ENCODE data around the gene DNAJC24. TPM values are rescaled to one million over a fixed set of nuclear protein-coding genes. Genes with fewer than 3 reads are reported as not detected.

Gene DNAJC24
- total RNA-seq, 1 experiment from 2014 or later = 18.3 TPM

GRCh38 chr11:31421820-31422219, 52.2 kb downstream of the DNAJC24 start:
- H3K36me3 ChIP-seq (ENCODE audit: control insufficient read depth in 1 of 2, insufficient read depth in 2 of 2, low read length in 2 of 2) = no peaks in the 10 kb centered on the region
- H2AFZ ChIP-seq (ENCODE audit: low read depth, low read length, poor library complexity, severe bottlenecking) = no peak overlapping the region
- H4K20me1 ChIP-seq (ENCODE audit: insufficient read depth) = no peaks in the 10 kb centered on the region
- intact Hi-C loops (cut with micrococcal nuclease) = no loop called here
- H3K27ac ChIP-seq (ENCODE audit: low read depth, low read length) = no peak overlapping the region
- no peak for DNase-seq (ENCODE audit: low read depth, low spot score)
- H3K9me3 ChIP-seq (ENCODE audit: control insufficient read depth in 1 of 2, insufficient read depth in 1 of 2, low read depth in 1 of 2, low read length in 2 of 2) = no peaks in the 10 kb centered on the region
- H3K4me2 ChIP-seq (ENCODE audit: low read length) = no peak overlapping the region
- ChIA-PET RAD21 (ENCODE audit: low non-redundant PET in 1 of 2, low total read pairs in 2 of 2, uncharacterized antibody in 2 of 2, unreplicated experiment in 2 of 2) (no interaction called here), CTCF (no interaction called here), POLR2A (no interaction called here)
- H3K9ac ChIP-seq (ENCODE audit: low read length) = no peak overlapping the region
- TF ChIP-seq TCF7L2 (IDR thresholded peaks at IDR 0.05; ENCODE audit: borderline replicate concordance, extremely low read depth, insufficient read depth, insufficient read length) (no peak), ELF1 (IDR thresholded peaks at IDR 0.05; ENCODE audit: borderline replicate concordance, low read depth) (no peak), CTCF (IDR thresholded peaks at IDR 0.05 in 2 of 3, conservative IDR thresholded peaks at IDR 0.05 in 1 of 3; ENCODE audit: borderline replicate concordance in 1 of 3, insufficient read depth in 1 of 3, low read depth in 2 of 3, low read length in 2 of 3) (no peak), POLR2A (IDR thresholded peaks at IDR 0.05; ENCODE audit: borderline replicate concordance, extremely low read depth, insufficient read depth, insufficient read length) (no peak), CBX3 (IDR thresholded peaks at IDR 0.05; ENCODE audit: low read depth) (no peak), EZH2phosphoT487 (IDR thresholded peaks at IDR 0.05; ENCODE audit: borderline replicate concordance) (no peak), ZBTB33 (IDR thresholded peaks at IDR 0.05; ENCODE audit: extremely low read depth, insufficient replicate concordance, low read length) (no peak), YY1 (IDR thresholded peaks at IDR 0.05; ENCODE audit: extremely low read depth, insufficient replicate concordance, low read depth, low read length) (no peak), CEBPB (IDR thresholded peaks at IDR 0.05; ENCODE audit: low read depth) (no peak)
- BruUV-seq (replicated peaks) = no TSS peak
- no peaks in the 10 kb centered on the region for H3K9me2 ChIP-seq (ENCODE audit: insufficient read depth)
- no peaks in the 10 kb centered on the region for H3K4me1 ChIP-seq (ENCODE audit: control insufficient read depth in 1 of 2, insufficient read depth in 2 of 2, low read length in 2 of 2)
- no peaks in the 10 kb centered on the region for H3K79me2 ChIP-seq (ENCODE audit: insufficient read depth, low read length)
- no peak overlapping the region for H3K4me3 ChIP-seq (replicated peaks in 1 of 2; ENCODE audit: low read depth in 1 of 2, low read length in 2 of 2)
- no peak for ATAC-seq
- no peaks in the 10 kb centered on the region for H3K27me3 ChIP-seq (ENCODE audit: insufficient read depth, low read length)
